Measurements from ENCODE around the gene SLCO4A1.

DNA sequence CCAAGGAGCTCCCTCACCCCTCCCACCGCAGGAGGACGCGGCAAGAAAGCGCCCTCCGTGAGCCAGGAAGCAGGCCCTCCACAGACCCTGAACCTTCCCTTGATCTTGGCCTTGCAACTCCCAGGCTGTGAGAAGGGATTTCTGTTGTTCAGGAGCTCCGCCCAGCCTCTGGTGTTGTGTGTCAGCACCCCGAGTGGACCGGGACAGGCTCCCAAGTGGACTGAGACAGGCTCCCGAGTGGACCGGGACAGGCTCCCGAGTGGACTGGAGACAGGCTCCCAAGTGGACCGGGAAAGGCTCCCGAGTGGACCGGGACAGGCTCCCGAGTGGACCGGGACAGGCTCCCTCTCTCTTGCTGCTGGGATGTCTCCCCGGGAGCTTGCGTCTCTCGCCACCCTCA, 57.0 kb downstream of the SLCO4A1 start:
- TF ChIP-seq, protein P1, sequence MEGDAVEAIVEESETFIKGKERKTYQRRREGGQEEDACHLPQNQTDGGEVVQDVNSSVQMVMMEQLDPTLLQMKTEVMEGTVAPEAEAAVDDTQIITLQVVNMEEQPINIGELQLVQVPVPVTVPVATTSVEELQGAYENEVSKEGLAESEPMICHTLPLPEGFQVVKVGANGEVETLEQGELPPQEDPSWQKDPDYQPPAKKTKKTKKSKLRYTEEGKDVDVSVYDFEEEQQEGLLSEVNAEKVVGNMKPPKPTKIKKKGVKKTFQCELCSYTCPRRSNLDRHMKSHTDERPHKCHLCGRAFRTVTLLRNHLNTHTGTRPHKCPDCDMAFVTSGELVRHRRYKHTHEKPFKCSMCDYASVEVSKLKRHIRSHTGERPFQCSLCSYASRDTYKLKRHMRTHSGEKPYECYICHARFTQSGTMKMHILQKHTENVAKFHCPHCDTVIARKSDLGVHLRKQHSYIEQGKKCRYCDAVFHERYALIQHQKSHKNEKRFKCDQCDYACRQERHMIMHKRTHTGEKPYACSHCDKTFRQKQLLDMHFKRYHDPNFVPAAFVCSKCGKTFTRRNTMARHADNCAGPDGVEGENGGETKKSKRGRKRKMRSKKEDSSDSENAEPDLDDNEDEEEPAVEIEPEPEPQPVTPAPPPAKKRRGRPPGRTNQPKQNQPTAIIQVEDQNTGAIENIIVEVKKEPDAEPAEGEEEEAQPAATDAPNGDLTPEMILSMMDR (IDR thresholded peaks at IDR 0.05), result no peak
- no peak for TF ChIP-seq POLR2A (IDR thresholded peaks at IDR 0.05)
